HG03045 (cell line): ENCODE results near the gene ITGA8.
"Not testable (repeated sequence)": the region's sequence is repeated elsewhere in the genome, so short reads cannot be mapped to it uniquely, and the experiment has no call there.

ENCODE experiments used
- ATAC-seq: cut with Tn5 transposase; IDR thresholded peaks from one replicate; pipeline ENCODE4 v1.9.1; 2021; ENCODE audit warnings: mild to moderate bottlenecking, moderate library complexity; ENCODE audit not compliant: unreplicated experiment

Gene ITGA8

DNA sequence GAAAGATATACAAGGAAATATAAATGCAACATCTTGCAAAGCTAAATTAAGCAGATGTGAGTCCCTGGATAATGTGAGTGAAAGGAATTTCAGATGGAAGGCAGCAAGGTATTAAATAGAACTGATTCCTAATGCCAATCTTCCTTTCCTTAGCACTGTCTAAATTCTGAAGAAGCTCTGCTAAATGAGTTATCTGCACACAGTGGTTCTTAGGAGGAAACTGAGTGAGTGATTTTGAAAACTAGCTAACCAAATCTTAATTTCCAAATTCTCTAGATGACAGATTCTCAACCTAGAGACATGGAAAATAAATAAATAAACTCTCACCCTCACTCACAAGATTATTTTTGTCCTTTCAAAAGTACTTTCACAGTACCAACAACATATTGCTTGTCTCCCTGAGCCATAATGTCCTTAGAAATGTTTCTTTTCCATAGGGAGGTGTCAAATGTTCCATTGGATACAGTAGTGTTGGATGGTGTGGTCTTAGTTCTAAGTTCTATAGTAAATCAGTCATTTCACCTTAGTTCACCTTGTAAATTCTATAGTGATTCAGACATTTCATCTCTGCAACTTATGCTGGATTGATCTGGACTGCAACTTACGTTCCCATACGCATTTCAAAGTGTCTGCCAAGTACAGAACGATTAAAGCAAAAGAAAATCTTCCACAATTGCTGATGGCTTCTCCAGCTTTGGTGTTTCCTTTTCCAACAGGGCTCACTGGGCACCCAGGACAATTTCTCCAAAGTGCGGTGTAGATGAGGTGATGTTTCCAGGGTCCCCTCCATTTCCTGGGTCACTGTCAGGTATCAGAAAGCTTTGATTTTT lies 203.3 kb downstream of the ITGA8 start:
- ATAC-seq = no peak

DNA sequence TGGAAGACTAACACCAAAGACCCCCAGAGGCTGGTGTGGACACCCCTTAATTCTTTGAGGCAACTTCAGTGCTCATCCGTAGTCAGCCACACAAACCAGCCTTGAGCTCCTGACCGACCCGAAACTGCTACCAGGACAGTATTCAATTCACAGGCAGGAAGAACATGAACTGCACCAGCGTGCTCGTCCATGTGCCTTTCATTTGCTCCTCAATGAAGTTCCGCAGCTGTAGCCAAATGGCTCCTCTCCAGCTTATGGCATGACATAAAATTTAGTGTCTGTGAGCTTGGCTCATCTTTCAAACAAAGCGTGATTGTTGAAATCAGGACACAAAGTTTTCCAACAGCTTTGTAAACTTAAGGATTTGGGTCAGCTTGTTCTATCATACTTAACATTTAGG lies 204.5 kb downstream of the ITGA8 start:
- ATAC-seq = no peak

DNA sequence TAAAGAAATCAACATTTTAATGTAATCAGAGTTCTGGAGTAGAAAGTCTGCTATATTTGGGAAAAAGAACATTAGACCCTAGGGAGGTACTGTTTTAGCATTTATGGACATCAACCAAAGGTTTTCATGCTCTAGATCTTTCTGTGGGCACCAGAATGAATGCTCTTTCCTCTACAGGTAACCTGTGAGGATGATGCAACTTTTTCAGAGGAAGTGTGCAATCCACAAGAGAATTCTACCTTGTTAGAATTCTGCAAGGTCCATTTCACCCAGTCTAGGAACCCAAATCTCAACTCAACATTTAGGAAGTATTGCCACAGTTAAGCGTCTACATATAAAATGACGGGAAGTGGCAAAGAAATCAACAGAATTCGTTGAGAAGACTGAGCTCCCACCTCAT lies 208.8 kb downstream of the ITGA8 start:
- ATAC-seq = no peak

DNA sequence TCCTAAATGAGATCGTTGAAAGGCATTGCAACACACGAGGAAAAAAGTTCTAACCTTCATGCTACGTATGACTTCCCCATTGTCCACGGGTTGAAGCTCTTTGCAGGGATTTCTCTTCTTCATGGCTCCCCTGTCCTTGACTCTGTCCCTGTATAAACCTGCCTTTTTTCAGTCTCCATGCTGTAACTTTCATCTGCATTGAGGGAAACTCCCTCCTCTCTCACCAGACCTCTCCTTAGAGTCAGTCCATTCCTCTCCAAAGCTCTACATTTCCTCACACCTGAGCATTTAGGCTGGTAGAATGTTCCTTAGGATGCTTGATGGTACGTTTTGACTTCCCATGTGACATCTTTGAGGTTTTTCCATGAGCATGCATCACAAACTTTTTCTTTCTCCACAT lies 214.4 kb downstream of the ITGA8 start:
- no peak for ATAC-seq

DNA sequence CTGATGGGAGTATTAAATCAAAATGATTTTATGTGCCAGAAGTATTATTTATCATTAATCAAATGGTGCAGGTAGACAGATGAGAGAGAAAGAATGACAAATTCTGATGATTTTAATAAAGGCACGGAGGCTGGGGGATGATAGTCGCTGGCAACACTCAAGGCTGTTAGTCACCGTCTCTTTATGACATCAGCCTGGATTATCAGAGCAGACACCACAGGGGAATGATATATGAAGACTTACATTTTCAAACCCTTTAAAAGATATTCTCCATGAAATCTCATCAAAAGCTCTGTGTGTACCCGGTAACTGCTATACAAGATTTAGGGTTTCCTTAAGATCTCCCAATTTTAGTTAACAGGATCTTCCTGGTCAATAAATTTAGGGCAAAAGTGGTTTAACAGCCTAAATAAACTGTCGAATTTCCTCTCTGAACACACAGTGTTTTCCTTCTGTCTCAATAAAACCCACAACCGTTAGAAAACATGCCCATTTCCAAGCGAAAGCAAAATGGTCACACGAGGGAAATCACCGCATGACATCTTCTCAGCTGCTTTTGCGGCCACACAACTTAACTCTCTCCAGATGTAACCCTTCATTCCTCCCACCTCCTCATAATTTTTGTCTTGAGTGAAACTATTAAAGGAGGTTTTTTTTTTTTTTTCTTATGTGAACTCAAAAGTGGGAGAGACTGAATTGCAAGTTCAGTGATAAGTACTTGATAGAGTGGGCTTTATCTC lies 215.5 kb downstream of the ITGA8 start:
- ATAC-seq = no peak

DNA sequence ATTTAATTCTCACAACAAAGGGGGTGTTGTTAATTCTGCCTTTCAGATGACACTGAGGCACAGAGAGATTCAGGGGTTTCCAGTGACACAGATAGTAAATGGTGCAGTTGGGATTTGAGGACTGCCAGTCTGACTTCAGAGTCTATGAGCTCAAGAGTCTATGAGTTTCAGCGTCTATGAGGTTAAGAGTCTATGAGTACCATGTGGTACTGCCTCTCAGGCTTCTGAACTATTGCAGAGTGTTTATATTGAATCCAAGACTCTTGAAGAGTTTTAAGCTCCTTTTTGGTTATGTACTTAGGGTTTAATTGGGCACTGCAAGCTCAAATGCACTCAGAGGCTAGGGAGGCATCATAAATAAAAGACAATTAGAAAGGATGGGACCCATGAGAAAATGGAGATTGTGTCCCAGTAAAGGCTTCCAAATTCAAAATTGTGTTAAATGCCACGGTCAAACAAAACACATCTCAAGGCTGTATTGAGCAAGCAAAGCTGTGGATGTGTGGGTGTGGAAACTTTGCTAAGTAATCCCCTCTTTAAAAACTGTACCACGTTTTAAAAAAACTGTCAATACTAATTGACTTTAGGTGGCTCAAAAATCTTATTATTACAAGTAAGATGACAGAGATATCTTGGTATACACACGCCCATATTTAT lies 224.7 kb downstream of the ITGA8 start:
- ATAC-seq = no peak

DNA sequence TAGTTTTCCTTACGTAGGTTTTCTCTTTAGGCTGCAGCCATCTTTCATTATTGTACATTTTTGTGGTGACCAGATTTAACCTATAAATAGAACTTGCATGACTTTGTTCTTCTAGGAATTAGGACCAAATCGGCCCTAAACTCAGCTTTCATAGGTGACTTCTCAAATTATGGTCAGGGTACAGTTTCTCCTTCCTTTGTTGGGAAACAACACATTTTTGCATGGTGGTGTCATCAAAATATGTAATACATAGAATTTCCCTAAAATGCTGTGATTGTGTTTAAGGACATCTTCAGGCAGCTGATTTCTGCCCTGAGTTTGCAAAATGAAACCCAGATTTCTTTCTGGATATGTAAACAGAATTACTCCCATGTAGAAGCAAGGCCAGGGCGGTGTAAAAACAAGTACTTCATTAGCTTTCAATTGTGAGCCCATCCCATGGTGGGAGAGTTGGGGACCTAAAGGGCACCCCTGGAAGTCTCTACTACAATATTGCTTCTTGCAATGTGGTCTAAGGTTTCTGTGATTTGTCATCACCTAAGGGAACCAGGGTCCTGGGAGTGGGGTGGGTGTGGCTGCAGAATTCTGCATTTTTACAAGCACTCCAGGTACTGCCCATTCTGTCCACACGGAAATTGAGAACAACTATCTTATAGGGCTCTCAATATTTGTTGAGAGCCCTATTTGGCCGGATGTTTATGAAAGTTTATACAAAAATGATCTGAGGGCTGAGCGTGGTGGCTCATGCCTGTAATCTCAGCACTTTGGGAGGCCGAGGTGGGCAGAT lies 227.7 kb downstream of the ITGA8 start:
- no peak for ATAC-seq

DNA sequence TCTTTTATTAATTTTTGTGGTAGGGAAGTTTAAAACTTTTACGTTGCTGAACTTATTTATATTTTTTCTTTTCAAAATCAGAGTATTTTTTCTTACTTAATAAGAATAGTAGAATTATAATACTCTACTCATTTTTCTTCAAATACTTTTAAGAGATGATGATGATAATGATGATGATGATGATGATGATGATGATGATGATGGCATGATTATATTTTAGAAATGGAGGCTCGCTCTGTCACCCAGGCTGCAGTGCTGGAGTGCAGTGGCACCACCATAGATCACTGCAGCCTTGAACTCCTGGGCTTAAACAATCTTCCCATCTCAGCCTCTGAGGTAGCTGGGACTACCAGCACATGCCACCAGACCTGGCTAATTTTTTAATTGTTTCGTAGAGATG lies 230.3 kb downstream of the ITGA8 start:
- ATAC-seq = no peak

DNA sequence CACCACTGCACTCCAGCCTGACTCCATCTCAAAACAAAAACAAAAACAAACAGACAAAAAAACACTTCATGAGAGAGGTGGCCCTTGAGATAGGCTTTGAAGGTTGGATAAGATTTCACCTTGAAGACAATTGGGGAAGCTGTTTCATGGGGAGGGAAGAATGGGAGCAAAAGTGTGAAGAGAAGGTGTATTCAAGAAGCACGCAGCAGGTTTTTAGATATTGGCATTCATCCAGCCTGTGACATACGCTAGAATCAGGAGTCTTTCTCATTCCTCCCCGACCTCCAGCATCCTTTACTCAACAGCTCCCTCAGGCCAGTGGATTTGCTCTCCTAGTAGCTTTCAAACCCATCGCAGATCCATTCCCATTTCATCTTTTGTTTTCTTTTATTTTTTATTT lies 232.3 kb downstream of the ITGA8 start:
- ATAC-seq = no peak

DNA sequence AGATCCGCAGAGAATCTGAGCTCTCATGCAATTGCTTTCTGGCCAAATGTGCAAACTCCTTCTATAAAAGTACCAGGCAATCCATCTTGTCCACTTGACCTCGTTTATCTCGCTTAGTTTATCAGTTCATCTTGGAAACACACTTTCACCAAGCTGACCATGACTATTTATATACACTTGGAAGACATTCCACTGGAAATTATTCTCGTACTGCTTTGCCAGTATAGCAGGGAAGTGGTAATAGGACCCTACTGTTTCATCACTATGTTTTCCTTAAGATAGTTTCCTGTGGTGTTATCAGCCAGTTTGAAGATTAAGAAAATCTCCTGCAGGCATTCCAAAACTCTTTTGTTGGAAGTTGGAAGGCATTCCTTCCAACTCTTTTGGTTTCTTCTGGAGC lies 233.3 kb downstream of the ITGA8 start:
- no peak for ATAC-seq

DNA sequence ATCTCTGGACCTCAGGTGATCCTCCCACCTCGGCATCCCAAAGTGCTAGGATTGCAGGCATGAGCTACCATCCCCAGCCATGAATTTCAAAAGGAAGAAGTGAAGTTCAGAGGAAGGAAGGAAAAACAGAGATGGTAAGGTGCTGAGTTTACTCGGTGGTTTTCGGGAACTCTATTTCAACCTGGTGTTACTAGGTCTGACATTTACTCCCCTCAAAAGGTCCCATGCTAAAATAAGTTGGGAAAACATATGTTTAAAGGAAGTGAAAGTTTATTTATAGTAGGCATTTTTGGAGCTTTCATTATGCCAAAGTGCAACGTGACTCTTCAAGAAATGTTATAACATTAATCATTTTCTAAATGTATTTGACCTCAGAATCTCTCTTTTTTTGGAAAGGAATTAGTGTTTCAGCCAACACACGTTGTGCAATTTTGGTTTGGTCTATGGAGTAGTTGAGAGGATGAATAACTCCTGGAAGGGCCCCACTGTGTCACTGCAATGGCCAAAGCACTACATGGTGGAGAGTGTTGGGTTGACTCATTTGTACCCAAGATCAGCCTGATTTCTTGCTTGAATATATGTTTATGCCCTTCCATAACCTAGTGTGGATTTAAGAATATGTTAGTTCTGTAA lies 233.9 kb downstream of the ITGA8 start:
- no peak for ATAC-seq

DNA sequence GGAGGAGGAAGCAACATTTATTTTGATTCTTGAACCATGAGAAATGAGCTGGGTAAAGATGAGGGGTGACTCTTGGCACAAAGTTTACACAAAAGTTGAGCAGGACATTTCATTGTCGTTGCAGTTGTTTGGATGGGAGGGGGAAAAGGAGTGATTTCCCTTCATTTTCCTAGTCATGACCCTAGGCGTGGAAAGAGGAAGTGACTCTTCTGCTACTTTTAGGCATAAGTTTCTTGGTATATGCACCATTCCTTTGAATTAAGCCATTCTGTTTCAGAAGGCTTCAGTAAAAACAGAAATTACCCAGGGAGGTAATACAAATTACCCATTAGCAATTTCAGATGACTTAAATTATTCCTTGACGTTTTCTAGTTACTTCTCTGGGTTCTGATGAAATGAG lies 234.7 kb downstream of the ITGA8 start:
- no peak for ATAC-seq

DNA sequence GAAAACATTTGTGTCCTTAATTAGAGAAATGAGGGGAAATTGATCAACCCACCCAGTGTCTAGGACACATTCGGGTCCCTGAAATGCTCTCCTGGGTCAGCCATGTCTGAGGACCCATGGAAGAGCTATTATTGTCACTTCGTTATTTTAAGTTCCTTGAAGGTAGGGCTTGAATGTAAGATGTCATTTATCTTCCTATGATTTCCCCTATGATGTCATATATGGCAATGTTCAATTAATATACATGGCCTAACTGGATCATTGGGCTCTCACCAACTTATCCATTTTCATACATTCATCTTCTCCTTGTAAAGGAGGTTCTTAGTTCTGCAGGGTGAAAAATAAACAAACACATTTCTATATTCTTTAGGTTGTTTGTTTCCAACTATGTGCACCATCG lies 235.6 kb downstream of the ITGA8 start:
- no peak for ATAC-seq

DNA sequence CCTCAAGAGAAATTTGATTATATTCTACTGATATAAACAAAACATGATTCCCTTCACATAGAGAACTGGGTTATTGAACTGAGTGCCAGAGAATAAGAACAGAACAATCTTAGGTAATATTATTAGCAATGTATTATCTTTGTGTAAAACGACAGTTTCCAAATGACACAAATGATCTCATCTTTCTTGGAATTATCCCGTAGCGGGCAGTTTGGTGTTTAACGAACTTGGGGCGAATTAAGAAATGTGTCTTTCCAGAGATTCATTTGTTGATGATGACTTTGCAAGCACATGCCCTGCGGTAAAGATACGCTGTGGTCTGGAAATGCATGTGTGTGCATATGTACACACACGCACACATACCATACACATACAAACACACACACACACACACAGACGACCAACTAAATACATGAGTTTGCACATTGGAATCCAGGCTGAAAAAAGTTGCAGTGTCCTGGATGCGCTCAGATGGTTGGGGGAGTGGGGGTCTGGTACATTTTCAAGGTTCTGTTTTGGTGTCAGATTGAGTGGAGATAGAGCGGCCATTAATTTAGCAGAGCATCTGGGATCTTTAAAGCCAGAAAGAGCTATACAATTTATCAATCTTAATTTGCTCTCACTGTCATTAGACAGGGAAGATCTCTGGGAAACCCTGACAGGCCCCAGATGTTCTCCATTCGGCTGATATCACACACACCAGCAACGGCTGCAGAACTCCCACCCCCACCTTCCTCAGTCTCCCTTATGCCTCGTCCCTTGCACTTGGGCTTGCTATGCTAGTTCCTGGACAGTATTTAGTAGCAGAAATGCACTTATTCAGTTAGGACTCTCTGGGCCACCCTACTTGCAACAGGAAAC lies 236.3 kb downstream of the ITGA8 start:
- ATAC-seq = no peak

DNA sequence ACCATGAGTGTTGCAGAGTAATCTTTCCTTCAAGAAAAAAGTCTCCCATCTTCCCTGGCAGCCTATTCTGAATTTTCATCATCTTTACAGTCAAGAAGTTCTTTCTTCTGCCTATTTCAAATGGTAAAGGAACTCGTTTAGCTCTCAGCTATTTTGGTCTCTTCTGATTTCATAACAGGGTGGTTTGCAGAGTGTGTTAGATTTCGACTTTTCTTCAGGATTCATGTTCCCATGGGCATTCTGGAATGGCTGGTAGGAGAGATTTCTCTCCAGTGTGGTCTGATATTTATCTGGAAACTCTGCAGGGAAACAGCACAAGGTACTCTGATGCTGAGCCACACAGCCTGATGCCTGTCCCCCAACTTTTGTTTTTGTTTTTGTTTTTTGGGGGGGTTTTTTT lies 237.6 kb downstream of the ITGA8 start:
- no peak for ATAC-seq

DNA sequence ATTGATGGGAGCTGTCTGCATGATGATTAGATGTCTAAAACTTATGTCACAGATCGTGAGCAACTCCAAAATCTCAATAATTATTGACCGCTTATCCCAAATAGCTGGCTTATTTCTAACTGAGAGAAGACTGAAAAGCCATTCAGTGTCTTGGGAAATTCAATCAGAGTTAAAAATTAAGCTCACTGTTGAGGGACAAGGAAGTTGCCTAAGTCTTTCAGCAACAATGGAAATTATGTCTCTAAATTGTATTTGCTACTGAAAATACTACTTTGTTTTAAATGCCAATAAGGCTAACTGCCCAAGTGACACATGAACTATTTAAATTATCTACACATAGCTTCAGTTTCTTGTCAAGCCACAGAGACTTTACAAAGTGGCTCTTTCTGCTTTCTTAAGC lies 240.8 kb downstream of the ITGA8 start:
- ATAC-seq = no peak

DNA sequence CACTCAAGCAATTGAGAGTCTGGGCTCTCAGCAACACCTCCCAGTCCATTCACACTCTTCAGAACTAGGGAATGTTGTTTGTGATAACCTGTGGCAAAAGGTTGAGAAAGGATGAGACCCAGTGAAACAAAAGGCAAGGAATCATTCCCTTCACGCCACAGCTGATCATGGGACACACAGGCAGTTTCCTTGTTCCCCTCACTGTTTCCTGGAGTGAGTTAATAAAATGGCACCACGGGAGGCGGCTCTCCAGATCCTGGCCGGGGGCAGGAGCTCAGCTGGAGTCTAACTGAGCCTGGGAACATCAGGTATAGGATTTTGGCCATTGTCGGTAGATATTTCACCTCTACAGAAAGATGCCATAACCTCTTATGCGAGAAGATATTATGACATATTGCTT lies 241.3 kb downstream of the ITGA8 start:
- ATAC-seq = no peak

DNA sequence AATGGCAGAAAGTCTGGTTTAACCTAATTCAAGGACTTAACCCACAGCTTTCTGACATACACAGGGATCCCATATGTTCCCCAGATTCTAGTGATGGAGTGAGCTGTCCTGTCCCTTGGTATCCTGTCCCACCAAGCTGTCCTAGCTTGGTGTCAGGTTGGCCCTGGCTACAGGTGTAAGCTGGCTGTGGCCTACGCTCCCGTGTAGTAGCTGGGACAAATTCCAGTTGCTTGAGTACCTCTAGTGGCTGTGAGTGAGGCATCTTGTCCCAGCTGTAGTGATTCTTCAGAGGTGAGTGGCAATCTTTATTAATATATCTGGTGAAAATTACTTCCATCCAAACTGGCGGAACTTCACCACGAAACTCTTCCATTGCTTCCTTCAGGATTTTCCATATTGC lies 243.4 kb downstream of the ITGA8 start:
- no peak for ATAC-seq

DNA sequence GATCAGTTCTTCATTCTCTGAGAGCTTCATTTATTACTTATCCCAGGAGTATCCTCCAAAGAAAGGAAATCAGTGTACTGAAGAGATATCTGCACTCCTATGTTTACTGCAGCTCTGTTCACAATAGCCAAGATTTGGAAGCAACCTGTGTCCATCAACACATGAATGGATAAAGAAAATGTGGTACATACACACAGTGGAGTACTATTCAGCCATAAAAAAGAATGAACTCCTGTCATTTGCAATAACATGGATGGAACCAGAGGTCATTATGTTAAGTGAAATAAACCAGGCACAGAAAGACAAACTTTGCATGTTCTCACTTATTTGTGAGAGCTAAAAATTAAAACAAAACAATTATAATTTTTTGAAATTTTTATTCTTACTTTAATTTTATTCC lies 244.3 kb downstream of the ITGA8 start:
- not testable (repeated sequence) for ATAC-seq

DNA sequence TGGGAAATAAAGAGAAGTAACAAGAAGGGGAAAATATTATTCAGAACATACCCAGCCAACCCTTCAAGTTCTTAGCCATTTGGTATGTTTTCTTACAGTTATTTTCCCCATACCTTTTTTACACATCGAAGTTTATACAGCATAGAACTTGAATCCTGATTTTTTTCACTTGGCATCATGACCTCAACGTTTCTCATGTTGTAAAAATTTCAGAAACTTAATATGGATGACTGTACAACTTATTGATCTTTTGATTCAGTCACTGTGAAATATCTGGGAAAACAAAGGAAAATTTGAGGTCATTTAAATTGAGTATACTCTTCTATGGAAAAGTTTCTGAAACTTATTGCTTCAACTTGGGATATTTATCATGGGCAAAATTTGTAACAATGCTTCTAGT lies 245.1 kb downstream of the ITGA8 start:
- no peak for ATAC-seq
